Activated CD8-positive, alpha-beta T cell treated with anti-CD3 and anti-CD28 coated beads, Interleukin-2, amount 10 ng/mL, durations not matched to agents 7 days and 5 days (primary cell): Measurements from ENCODE around the gene LINC00237. TPM values are rescaled to one million over a fixed set of nuclear protein-coding genes. Genes with fewer than 3 reads are reported as not detected.

Source experiments
- ATAC-seq: fragments of 150-1000 bp; cut with Tn5 transposase; one replicate; pipeline ENCODE4 v1.10.0; 2021; ENCODE audit warnings: moderate library complexity
- CTCF ChIA-PET: fragments of 350-600 bp; sonication (Branson Sonifier 250); formaldehyde crosslinking; loops from one replicate; lab custom pipeline; 2021; ENCODE audit warnings: antibody characterized with exemption; lab: Charles Lee
- POLR2A ChIA-PET: fragments of 350-600 bp; sonication (Branson Sonifier 250); formaldehyde crosslinking; loops from one replicate; lab custom pipeline; 2021; ENCODE audit warnings: antibody characterized with exemption; lab: Charles Lee
- DNase-seq: peaks from one replicate; pipeline ENCODE4 v3.0.0-alpha.2; 2020
- H3K27ac Mint-ChIP-seq: one replicate; pipeline ENCODE4 v1.8.0; 2021; ENCODE audit warnings: mild to moderate bottlenecking, mixed read lengths
- H3K27me3 Mint-ChIP-seq: one replicate; pipeline ENCODE4 v1.8.0; 2021; ENCODE audit warnings: low read depth, mixed read lengths
- H3K36me3 Mint-ChIP-seq: one replicate; pipeline ENCODE4 v1.8.0; 2021; ENCODE audit warnings: low read depth, mixed read lengths
- H3K4me1 Mint-ChIP-seq: one replicate; pipeline ENCODE4 v1.8.0; 2021; ENCODE audit warnings: low read depth, mixed read lengths
- H3K4me3 Mint-ChIP-seq: one replicate; pipeline ENCODE4 v1.8.0; 2021; ENCODE audit warnings: mild to moderate bottlenecking, mixed read lengths
- H3K9me3 Mint-ChIP-seq: one replicate; pipeline ENCODE4 v1.8.0; 2022; ENCODE audit warnings: mixed read lengths; ENCODE audit not compliant: insufficient read depth
- total RNA-seq, 2 experiments: library from RNA; stranded (reverse); gene quantifications; one replicate each; pipeline ENCODE4 v1.2.3, GENCODE V29; 2021

LINC00237 gene
- total RNA-seq, 2 experiments from 2014 or later: not detected

DNA sequence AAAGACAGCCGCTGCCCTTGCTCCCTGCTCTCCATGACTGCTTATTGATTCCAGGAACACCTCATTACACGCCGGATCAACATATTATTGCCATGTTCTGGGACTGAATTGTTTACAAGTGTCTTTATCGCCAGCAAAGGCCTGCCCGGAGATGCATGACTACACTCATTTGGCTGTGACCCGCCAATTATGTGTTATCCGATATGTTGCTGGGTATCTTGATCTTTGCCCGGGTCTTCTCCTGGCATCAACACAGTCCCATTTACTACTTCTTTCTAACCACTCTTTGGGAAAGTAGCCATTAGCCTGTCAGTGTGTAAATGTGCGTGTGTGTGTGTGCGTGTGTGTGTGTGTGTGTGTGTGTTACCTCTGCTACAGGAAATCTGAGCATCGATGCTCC is 15.4 kb downstream of the LINC00237 start:
- CTCF ChIA-PET: no interaction called here
- H3K27me3 Mint-ChIP-seq: peaks cover 67% of the 10 kb centered on the region

DNA sequence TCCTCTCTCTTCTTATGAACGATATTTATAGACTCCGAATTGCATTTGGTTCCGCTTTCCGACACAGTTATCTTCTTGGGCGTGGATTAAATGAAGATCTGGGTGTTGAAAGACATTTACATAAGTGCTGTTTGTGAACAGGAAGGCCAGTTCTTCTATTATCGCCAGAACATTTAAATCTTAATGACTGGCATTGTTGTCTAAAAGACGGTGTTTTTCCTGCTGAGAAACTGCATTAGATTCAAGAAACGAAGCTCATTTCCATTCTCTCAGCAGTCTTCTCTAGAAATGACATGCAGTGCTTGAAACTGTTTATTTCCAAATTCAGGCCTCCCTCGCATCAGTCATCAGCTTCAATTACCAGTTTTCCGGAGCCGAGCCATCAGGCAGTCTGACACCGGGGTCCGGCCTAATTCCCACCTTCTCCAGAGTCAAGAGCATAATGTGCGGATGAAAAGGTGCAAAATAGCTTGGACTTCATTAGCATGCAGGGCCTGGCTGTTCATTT is 16.0 kb downstream of the LINC00237 start:
- Mint-ChIP-seq H3K27ac (no peak overlapping the region), H3K9me3 (no peaks in the 10 kb centered on the region), H3K27me3 (peaks cover 66% of the 10 kb centered on the region), H3K4me1 (no peaks in the 10 kb centered on the region), H3K36me3 (no peaks in the 10 kb centered on the region), H3K4me3 (no peak overlapping the region)
- ATAC-seq (no peak), DNase-seq (no peak)
- POLR2A ChIA-PET: no interaction called here
- CTCF ChIA-PET: interaction anchor here (1.2 kb wide), 1 partner anchor 230 kb away, joined by 3 read pairs; no protein-coding TSS in a partner anchor

More for the DNA sequence above, 15.4 kb downstream of the LINC00237 start:
- DNase-seq (no peak), ATAC-seq (no peak)
- Mint-ChIP-seq H3K4me3 (no peak overlapping the region), H3K27ac (no peak overlapping the region), H3K9me3 (no peaks in the 10 kb centered on the region), H3K4me1 (no peaks in the 10 kb centered on the region), H3K36me3 (no peaks in the 10 kb centered on the region)
- POLR2A ChIA-PET: no interaction called here

DNA sequence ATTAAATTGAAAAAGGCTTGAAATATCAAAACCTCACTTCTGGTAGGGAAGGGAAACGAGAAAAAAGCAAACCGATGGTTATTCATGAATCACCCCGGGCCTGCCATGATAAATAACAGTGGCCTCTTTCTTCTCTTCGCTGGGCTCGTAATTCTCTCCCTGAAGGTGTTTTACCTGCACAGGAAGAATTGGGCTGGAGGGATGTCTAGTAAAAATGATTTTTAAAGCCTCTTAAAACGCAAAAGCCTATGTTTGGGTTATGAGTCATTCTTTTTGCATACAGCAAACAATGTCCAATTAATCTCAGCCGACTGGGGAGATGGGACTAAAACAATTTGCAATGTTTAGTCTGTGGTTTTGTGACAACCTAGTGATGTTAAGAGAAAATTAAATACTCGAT is 16.8 kb downstream of the LINC00237 start:
- CTCF ChIA-PET: interaction anchor here (1.2 kb wide), 1 partner anchor 229 kb away, joined by 3 read pairs; no protein-coding TSS in a partner anchor
- peaks cover 67% of the 10 kb centered on the region for H3K27me3 Mint-ChIP-seq

DNA sequence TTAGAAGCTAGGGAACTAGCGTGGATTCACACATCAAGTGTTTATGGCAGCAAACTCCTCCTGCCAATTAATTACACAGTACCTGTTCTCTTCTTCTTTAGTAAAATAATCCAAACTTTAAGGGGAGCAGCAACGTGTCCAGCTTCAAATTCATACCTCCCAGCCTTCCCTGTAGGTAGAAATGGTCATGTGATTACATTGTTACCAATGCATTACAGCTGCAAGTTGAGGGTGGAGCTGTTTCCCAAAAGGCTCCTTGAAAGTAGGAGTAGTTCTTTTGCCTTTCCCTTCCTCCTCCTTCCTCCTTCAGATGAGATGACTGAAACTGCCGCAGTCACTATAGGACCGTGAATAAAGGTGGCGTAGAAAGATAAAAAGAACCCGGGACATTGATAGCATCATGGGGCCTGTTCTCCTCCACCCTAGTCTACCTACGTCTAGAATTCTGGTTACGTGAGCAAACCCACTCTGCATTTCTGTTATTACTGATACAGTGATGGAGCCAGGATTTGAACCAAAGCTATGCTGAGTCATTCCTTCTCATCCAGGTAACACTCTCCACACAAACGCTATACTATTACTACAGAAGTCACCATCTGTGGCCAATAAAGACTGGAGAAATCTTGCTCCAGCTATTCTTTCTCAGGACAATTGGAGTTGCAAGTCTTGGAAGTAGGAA is 18.2 kb downstream of the LINC00237 start:
- POLR2A ChIA-PET: no interaction called here
- no peak overlapping the region for H3K4me3 Mint-ChIP-seq
- ATAC-seq (no peak), DNase-seq (no peak)
- CTCF ChIA-PET: interaction anchor here (1.3 kb wide), 1 partner anchor 40 kb away, joined by 4 read pairs; no protein-coding TSS in a partner anchor
- peaks cover 61% of the 10 kb centered on the region for H3K27me3 Mint-ChIP-seq
- H3K4me1 Mint-ChIP-seq: no peaks in the 10 kb centered on the region
- no peaks in the 10 kb centered on the region for H3K9me3 Mint-ChIP-seq
- no peaks in the 10 kb centered on the region for H3K36me3 Mint-ChIP-seq
- H3K27ac Mint-ChIP-seq: no peak overlapping the region

More for the DNA sequence above, 16.8 kb downstream of the LINC00237 start:
- H3K4me1 Mint-ChIP-seq: no peaks in the 10 kb centered on the region
- POLR2A ChIA-PET: no interaction called here
- H3K27ac Mint-ChIP-seq: no peak overlapping the region
- ATAC-seq: no peak
- DNase-seq: no peak
- H3K36me3 Mint-ChIP-seq: no peaks in the 10 kb centered on the region
- no peaks in the 10 kb centered on the region for H3K9me3 Mint-ChIP-seq
- no peak overlapping the region for H3K4me3 Mint-ChIP-seq

DNA sequence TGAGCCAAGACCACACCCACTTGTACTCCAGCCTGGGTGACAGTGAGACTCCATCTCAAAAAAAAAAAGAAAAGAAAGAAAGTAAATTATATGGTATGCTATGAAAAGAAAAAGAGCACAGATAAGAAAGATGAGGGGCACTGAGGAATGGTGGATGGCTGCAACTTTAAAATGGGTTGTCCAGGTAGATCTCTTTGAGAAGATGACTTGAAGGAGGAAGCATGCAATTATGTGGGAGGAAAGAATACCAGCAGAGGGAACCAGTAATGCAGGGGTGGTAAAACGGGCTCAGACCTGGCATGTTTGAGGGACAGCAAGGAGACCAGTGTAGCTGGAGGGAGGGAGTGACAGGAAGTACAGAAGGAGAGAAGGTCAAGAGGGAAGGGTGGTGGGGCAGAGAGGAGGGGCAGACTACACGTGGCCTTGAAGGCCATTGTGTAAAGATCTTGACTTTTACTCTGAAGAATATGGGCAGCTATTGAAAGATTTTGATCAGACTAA is 22.3 kb downstream of the LINC00237 start:
- DNase-seq (no peak), ATAC-seq (no peak)
- CTCF ChIA-PET: no interaction called here
- Mint-ChIP-seq H3K4me3 (no peak overlapping the region), H3K27ac (no peak overlapping the region), H3K4me1 (no peaks in the 10 kb centered on the region), H3K36me3 (no peaks in the 10 kb centered on the region), H3K9me3 (no peaks in the 10 kb centered on the region), H3K27me3 (peaks cover 46% of the 10 kb centered on the region)
- POLR2A ChIA-PET: no interaction called here

DNA sequence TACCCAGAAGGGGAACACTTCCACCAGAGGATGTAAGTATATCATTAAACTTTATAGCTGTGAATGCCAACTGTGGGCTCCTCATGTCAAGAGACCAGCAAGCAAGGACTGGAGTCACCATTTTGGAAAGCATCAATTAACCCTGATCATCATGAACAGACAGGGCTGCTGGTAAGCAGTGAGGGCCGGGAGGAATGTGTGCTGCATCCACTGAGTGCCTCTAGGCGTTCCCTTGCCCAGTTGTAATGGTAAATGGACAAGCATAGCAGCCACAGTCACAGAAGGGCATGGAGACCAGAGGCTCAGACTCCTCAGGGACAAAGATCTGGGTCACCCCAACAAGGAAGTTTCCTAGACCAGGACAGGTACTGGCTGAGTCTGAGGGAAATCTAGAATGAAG is 23.6 kb downstream of the LINC00237 start:
- Mint-ChIP-seq H3K4me1 (no peaks in the 10 kb centered on the region), H3K36me3 (no peaks in the 10 kb centered on the region), H3K27me3 (peaks cover 41% of the 10 kb centered on the region), H3K4me3 (no peak overlapping the region), H3K27ac (no peak overlapping the region), H3K9me3 (no peaks in the 10 kb centered on the region)
- POLR2A ChIA-PET: no interaction called here
- CTCF ChIA-PET: interaction anchor here (1.3 kb wide), 1 partner anchor 152 kb away, joined by 3 read pairs; no protein-coding TSS in a partner anchor
- ATAC-seq (no peak), DNase-seq (no peak)

DNA sequence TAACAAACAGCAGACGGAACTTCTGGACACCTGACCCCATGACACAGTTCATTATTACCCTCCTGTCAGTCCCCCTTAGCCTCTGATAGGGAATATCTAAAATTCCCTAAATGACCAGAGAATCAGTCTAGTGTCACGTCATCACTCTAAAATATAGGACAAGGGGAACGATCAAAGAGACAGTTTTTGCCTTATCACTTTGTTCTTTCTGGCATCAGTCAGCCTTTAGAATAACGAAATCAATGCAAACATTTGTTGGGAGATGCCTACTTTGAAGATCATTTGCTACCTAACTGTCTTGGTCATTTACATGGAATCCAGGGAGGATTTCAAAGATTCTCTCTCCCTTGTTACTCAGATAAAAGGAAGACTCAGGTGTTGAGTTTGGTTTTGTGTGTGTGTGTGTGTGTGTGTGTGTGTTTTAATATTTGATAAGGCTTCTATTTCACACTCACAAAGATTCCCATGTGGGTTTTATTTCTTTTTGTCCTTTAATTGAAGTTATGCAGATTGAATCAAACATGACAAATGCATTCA is 28.3 kb downstream of the LINC00237 start:
- ChIA-PET POLR2A (no interaction called here), CTCF (no interaction called here)
- no peak for ATAC-seq
- Mint-ChIP-seq H3K36me3 (no peaks in the 10 kb centered on the region), H3K4me1 (peaks cover 3% of the 10 kb centered on the region), H3K4me3 (no peak overlapping the region), H3K27me3 (peaks cover 21% of the 10 kb centered on the region), H3K27ac (no peak overlapping the region), H3K9me3 (no peaks in the 10 kb centered on the region)
- DNase-seq: no peak

DNA sequence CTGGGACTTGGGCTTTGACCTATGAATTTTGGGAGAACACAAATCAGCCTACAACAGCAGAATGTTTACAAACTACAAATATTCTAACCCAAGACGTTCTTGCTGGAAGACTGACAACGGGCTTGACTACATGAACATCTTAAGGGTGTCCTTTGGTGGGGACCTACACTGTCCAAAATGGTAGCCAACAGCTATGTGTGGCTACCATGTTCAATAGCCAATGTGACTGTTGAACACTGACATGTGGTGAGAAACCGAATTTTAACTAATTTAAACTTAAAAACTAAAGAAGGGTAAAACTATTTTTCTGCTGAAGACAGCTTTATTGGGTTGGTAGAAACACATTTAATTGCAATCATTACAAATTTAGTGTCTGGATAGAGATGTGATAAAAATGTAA is 30.1 kb downstream of the LINC00237 start:
- no peak overlapping the region for H3K27ac Mint-ChIP-seq
- no peaks in the 10 kb centered on the region for H3K36me3 Mint-ChIP-seq
- ChIA-PET CTCF (no interaction called here), POLR2A (no interaction called here)
- H3K4me3 Mint-ChIP-seq: no peak overlapping the region
- DNase-seq (no peak), ATAC-seq (no peak)
- peaks cover 18% of the 10 kb centered on the region for H3K27me3 Mint-ChIP-seq
- peaks cover 3% of the 10 kb centered on the region for H3K4me1 Mint-ChIP-seq
- no peaks in the 10 kb centered on the region for H3K9me3 Mint-ChIP-seq

DNA sequence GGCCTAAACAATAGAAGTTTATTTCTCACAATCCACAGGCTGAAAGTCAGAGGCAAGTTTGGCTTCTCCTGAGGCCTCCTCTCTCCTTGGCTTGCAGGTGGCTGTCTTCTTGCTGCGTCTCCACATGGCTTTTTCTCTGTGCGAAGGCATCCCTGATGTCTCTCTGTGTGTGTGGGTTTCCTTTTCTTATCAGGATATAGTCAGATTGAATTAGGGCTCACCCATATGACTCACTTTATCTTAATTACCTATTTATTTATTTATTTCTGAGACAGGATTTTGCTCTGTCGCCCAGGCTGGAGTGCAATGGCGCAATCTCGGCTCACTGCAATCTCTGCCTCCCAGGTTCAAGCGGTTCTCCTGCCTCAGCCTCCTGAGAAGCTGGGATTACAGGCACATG is 30.7 kb downstream of the LINC00237 start:
- DNase-seq (no peak), ATAC-seq (no peak)
- no peak overlapping the region for H3K27ac Mint-ChIP-seq
- CTCF ChIA-PET: no interaction called here
- H3K36me3 Mint-ChIP-seq: no peaks in the 10 kb centered on the region
- no peak overlapping the region for H3K4me3 Mint-ChIP-seq
- H3K4me1 Mint-ChIP-seq: peaks cover 3% of the 10 kb centered on the region
- POLR2A ChIA-PET: no interaction called here
- H3K9me3 Mint-ChIP-seq: no peaks in the 10 kb centered on the region
- peaks cover 20% of the 10 kb centered on the region for H3K27me3 Mint-ChIP-seq

DNA sequence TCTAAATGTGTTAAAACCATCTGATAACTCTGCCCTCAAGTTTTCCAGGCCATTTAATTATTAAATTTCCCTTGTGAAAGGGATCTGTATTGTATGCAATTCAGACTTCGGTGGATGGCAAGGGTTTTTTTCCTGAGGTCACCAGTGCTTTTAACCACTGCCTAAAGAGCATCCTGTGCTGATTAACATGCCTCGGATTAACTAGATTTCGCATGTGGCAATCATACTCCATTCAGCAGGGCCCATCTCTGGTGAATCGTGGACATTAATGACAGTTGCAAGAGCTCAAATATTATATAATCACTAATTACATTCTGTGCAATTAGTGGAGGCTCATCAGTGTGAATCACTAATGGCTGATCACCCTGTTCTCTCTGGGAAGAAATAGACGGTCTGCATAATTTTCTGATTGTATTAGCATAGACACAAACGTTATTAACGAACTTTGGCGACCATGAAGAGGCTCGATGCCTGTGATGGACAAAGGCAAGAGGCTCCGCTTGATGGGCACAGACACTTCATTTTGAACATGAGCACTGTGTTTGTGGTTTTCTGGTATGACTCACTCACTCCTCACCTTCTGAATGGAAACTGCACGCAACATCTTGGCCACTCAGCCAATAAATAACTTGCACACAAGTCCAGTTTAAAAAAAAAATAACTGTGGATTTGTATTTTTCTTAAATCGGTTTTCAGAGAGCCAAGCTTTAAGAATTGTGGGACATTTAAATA is 31.4 kb downstream of the LINC00237 start:
- POLR2A ChIA-PET: no interaction called here
- no peaks in the 10 kb centered on the region for H3K36me3 Mint-ChIP-seq
- H3K27me3 Mint-ChIP-seq: peaks cover 18% of the 10 kb centered on the region

DNA sequence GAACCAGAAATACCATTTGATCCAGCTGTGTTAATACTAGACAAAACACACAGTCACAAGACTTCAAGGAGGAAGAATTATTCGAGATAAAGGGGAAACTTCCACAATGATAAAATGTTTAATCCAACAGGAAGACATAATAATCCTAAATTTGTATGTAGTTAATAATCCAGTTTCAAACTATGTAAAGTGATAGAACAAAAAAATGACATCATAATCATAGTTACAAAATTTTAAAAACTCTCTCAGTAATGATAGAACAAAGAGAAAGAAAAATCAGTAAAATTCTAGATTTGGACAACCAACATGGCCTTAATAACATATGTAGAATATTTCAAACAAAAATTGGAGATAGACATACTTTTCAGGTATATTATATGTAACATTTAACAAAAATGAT is 38.9 kb downstream of the LINC00237 start:
- H3K4me3 Mint-ChIP-seq: no peak overlapping the region
- DNase-seq (no peak), ATAC-seq (no peak)
- H3K9me3 Mint-ChIP-seq: no peaks in the 10 kb centered on the region
- H3K36me3 Mint-ChIP-seq: no peaks in the 10 kb centered on the region
- H3K4me1 Mint-ChIP-seq: no peaks in the 10 kb centered on the region
- ChIA-PET CTCF (interaction anchor here (1.8 kb wide), 1 partner anchor 19 kb away, joined by 6 read pairs; no protein-coding TSS in a partner anchor), POLR2A (no interaction called here)
- peaks cover 22% of the 10 kb centered on the region for H3K27me3 Mint-ChIP-seq
- no peak overlapping the region for H3K27ac Mint-ChIP-seq

More for the DNA sequence above, 31.4 kb downstream of the LINC00237 start:
- ATAC-seq (no peak), DNase-seq (no peak)
- Mint-ChIP-seq H3K9me3 (no peaks in the 10 kb centered on the region), H3K4me3 (no peak overlapping the region), H3K27ac (no peak overlapping the region), H3K4me1 (peaks cover 3% of the 10 kb centered on the region)
- CTCF ChIA-PET: no interaction called here

DNA sequence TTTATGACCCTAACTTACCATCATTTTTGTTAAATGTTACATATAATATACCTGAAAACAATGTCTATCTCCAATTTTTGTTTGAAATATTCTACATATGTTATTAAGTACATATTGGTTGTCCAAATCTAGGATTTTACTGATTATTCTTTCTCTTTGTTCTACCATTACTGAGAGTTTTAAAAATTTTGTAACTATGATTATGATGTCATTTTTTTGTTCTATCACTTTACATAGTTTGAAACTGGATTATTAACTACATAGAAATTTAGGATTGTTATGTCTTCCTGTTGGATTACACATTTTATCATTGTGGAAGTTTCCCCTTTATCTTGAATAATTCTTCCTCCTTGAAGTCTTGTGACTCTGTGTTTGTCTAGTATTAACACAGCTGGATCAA is 41.2 kb downstream of the LINC00237 start:
- ChIA-PET POLR2A (no interaction called here), CTCF (no interaction called here)
- ATAC-seq (no peak), DNase-seq (no peak)
- Mint-ChIP-seq H3K4me1 (no peaks in the 10 kb centered on the region), H3K27me3 (peaks cover 23% of the 10 kb centered on the region), H3K36me3 (no peaks in the 10 kb centered on the region), H3K9me3 (no peaks in the 10 kb centered on the region), H3K4me3 (no peak overlapping the region), H3K27ac (no peak overlapping the region)
